ENCODE data around the gene MMP15. TPM values are rescaled to one million over a fixed set of nuclear protein-coding genes. Genes with fewer than 3 reads are reported as not detected.

Gene MMP15
- total RNA-seq, 1 experiment from 2014 or later = 55.5 TPM

DNA sequence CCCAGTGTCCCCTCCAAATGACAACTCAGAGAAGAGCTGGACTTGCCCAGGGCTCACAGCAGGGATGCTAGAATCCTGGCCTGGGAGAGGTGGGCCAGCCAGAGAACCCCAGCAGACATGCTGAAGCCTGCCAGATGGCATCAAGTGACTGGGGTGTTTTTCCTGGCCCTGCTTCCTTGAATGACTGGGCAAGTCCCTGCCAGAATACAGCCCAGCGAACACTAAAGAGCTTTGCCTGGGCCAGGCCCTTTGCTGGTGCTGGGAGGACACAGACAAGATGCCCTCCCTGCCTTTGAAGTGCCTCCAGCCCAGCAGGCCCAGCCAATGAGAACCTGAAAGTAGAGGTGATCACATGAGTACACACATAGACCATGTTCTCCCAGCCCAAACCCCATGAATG lies 36.6 kb upstream of the MMP15 start (continued):
- TF ChIP-seq, protein P1, sequence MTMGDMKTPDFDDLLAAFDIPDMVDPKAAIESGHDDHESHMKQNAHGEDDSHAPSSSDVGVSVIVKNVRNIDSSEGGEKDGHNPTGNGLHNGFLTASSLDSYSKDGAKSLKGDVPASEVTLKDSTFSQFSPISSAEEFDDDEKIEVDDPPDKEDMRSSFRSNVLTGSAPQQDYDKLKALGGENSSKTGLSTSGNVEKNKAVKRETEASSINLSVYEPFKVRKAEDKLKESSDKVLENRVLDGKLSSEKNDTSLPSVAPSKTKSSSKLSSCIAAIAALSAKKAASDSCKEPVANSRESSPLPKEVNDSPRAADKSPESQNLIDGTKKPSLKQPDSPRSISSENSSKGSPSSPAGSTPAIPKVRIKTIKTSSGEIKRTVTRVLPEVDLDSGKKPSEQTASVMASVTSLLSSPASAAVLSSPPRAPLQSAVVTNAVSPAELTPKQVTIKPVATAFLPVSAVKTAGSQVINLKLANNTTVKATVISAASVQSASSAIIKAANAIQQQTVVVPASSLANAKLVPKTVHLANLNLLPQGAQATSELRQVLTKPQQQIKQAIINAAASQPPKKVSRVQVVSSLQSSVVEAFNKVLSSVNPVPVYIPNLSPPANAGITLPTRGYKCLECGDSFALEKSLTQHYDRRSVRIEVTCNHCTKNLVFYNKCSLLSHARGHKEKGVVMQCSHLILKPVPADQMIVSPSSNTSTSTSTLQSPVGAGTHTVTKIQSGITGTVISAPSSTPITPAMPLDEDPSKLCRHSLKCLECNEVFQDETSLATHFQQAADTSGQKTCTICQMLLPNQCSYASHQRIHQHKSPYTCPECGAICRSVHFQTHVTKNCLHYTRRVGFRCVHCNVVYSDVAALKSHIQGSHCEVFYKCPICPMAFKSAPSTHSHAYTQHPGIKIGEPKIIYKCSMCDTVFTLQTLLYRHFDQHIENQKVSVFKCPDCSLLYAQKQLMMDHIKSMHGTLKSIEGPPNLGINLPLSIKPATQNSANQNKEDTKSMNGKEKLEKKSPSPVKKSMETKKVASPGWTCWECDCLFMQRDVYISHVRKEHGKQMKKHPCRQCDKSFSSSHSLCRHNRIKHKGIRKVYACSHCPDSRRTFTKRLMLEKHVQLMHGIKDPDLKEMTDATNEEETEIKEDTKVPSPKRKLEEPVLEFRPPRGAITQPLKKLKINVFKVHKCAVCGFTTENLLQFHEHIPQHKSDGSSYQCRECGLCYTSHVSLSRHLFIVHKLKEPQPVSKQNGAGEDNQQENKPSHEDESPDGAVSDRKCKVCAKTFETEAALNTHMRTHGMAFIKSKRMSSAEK (CRISPR knock-in tag; IDR thresholded peaks at IDR 0.05; ENCODE audit: borderline replicate concordance) = no peak
- TF ChIP-seq KAT7 (CRISPR knock-in tag; IDR thresholded peaks at IDR 0.05; ENCODE audit: borderline replicate concordance) (no peak), ZBTB21 (CRISPR knock-in tag; IDR thresholded peaks at IDR 0.05; ENCODE audit: borderline replicate concordance) (no peak), IRF2 (CRISPR knock-in tag; IDR thresholded peaks at IDR 0.05; ENCODE audit: borderline replicate concordance, low read depth) (no peak), NR2C2 (CRISPR knock-in tag; IDR thresholded peaks at IDR 0.05) (no peak), ZNF671 (CRISPR knock-in tag; IDR thresholded peaks at IDR 0.05) (no peak), ZNF232 (CRISPR knock-in tag; IDR thresholded peaks at IDR 0.05) (no peak), STAT6 (CRISPR knock-in tag; conservative IDR thresholded peaks at IDR 0.05; ENCODE audit: low read depth) (no peak)
- TF ChIP-seq, protein P2, sequence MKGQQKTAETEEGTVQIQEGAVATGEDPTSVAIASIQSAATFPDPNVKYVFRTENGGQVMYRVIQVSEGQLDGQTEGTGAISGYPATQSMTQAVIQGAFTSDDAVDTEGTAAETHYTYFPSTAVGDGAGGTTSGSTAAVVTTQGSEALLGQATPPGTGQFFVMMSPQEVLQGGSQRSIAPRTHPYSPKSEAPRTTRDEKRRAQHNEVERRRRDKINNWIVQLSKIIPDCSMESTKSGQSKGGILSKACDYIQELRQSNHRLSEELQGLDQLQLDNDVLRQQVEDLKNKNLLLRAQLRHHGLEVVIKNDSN (CRISPR knock-in tag; IDR thresholded peaks at IDR 0.05) = no peak

DNA sequence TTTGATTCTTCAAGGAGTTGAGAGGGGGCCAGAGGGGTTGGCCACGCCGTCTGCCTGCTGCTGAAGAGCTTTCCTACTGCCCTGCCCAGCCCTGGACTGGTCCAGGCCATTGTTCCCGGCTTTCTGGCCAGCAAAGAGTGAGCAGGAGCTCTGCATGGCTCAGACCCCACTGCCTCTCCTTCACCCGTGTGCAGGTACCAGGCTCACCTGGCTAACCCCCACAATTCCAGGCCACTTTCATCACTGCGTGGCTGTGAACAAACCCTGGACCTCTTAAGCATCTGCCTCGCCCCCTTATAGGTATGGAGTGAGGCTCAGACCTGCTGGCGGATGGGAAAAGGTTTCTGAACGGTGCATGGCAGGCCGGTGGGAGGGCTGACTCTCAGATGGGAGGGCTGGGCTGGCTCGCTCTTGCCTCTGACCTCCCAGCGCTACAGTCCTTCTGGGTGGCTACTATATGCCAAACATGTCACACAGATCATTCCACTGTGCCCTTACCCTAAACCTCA lies 33.9 kb upstream of the MMP15 start:
- no peak for DNase-seq (ENCODE audit: low spot score)
- Mint-ChIP-seq H3K4me1 (peaks cover 11% of the 10 kb centered on the region), H3K36me3 (no peaks in the 10 kb centered on the region), H3K9me3 (no peaks in the 10 kb centered on the region), H3K27me3 (ENCODE audit: low read depth) (peaks cover 17% of the 10 kb centered on the region), H3K4me3 (no peak overlapping the region), H3K27ac (no peak overlapping the region)
- ATAC-seq = no peak
- ChIA-PET POLR2A (interaction anchor here (0.5 kb wide), 1 partner anchor 364 kb away, joined by 3 read pairs; no protein-coding TSS in a partner anchor), CTCF (interaction anchor here (0.7 to 2.1 kb wide), 2 partner anchors 10 to 14 kb away, joined by 3 to 6 read pairs; partner anchors contain the start of gene USB1)
- TF ChIP-seq RELA (CRISPR knock-in tag; IDR thresholded peaks at IDR 0.05; ENCODE audit: borderline replicate concordance) (no peak), ZNF219 (CRISPR knock-in tag; IDR thresholded peaks at IDR 0.05; ENCODE audit: borderline replicate concordance) (no peak), ERG (CRISPR knock-in tag; IDR thresholded peaks at IDR 0.05) (no peak)

DNA sequence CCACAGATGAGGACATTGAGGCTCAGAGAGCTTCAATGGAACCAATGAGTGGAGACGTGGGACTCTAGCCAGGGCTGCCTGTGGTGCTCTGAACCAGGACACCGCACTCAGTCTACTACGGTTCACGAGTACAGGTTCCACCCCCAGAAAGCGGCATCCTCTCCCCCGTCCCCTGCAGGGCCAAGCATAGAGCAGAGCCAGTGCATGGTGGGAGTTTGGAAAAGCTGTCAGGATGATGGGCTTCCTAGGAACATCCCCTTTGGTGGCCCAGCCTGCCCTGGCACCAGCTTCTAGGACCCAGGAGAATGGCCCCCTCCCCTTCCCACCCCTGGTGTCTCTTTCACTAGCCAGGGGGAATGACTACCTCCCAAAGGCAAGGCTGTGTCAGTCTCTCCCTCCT lies 33.5 kb upstream of the MMP15 start:
- CTCF ChIA-PET = interaction anchor here (1.1 kb wide), 1 partner anchor 9 kb away, joined by 3 read pairs; the partner anchor contains the start of gene USB1
- H3K4me3 Mint-ChIP-seq = no peak overlapping the region
- no peak for TF ChIP-seq AR (CRISPR knock-in tag; IDR thresholded peaks at IDR 0.05)
- no peak for TF ChIP-seq MLX (CRISPR knock-in tag; IDR thresholded peaks at IDR 0.05)
- no peak for TF ChIP-seq E2F5 (CRISPR knock-in tag; IDR thresholded peaks at IDR 0.05)
- TF ChIP-seq, protein P2 (CRISPR knock-in tag; IDR thresholded peaks at IDR 0.05) = no peak
- TF ChIP-seq, protein P3, sequence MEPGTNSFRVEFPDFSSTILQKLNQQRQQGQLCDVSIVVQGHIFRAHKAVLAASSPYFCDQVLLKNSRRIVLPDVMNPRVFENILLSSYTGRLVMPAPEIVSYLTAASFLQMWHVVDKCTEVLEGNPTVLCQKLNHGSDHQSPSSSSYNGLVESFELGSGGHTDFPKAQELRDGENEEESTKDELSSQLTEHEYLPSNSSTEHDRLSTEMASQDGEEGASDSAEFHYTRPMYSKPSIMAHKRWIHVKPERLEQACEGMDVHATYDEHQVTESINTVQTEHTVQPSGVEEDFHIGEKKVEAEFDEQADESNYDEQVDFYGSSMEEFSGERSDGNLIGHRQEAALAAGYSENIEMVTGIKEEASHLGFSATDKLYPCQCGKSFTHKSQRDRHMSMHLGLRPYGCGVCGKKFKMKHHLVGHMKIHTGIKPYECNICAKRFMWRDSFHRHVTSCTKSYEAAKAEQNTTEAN (CRISPR knock-in tag; IDR thresholded peaks at IDR 0.05) = no peak

More for the DNA sequence above, 33.5 kb upstream of the MMP15 start:
- no peak for ATAC-seq
- Mint-ChIP-seq H3K27ac (no peak overlapping the region), H3K27me3 (ENCODE audit: low read depth) (peaks cover 12% of the 10 kb centered on the region), H3K36me3 (peaks cover under 1% of the 10 kb centered on the region; the same call in 1 of the 2 replicates), H3K9me3 (no peaks in the 10 kb centered on the region), H3K4me1 (peaks cover 11% of the 10 kb centered on the region)
- POLR2A ChIA-PET = interaction anchor here (0.5 kb wide), 1 partner anchor 365 kb away, joined by 3 read pairs; no protein-coding TSS in a partner anchor
- DNase-seq (ENCODE audit: low spot score) = no peak
